NCI-H446 treated with DMSO at 0.1 percent for 48 hours (cell line): Measurements from ENCODE around the gene OR52B2.

Experiments used
- DNase-seq: peaks from one replicate; lab custom pipeline; 2025; lab: John Stamatoyannopoulos, UW

The OR52B2 gene

GRCh38 chr11:6170226-6170625 is at the start of gene OR52B2:
TSS of gene OR52B2 (minus strand) at chr11:6170326. CDS start at chr11:6170326, 0 bp downstream.
- DNase-seq, result no peak

DNA sequence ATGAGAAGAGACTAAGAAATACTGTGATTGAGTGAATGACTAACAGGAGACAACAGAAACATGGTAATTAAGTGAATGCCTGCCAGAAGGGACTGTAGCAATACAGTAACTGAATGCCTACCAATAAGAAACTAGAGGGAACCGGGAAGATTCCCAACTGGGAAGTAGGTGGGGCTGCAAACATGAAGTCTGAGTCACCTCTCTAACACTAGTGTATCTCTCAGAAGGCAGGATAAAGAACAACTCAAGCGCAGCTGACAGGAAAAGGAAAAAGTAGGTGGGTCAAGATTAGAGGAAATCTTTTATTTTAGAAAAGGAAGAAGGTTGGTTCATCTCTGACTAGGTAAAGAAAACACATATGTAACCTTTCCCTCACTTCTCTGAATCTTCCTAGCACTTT is 49.2 kb upstream of the OR52B2 start:
- DNase-seq, result no peak

GRCh38 chr11:6217722-6218121 is 47.6 kb upstream of the OR52B2 start:
- DNase-seq, result no peak

- no peak for DNase-seq
Observed at GRCh38 chr11:6216501-6216900, 46.4 kb upstream of the OR52B2 start.

DNA sequence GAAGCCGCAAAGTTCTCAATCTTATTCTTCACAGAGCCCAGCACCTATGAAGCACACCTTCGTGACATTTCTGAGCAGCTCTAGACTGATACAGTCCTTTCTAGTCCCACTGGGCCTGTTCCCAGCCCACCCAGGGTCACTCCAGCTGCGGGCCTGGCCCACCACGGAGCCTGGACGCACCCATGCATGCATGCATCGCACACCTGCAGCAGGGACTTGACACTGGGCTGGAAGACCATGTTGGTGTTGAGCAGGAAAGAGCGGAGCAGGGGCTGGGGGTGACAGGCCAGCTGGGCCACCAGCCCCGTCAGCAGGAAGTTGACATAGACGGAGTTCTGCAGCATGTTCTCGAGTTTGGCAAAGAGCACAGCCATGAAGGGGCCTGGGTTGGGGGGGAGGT is 44.4 kb upstream of the OR52B2 start:
- no peak for DNase-seq

DNA sequence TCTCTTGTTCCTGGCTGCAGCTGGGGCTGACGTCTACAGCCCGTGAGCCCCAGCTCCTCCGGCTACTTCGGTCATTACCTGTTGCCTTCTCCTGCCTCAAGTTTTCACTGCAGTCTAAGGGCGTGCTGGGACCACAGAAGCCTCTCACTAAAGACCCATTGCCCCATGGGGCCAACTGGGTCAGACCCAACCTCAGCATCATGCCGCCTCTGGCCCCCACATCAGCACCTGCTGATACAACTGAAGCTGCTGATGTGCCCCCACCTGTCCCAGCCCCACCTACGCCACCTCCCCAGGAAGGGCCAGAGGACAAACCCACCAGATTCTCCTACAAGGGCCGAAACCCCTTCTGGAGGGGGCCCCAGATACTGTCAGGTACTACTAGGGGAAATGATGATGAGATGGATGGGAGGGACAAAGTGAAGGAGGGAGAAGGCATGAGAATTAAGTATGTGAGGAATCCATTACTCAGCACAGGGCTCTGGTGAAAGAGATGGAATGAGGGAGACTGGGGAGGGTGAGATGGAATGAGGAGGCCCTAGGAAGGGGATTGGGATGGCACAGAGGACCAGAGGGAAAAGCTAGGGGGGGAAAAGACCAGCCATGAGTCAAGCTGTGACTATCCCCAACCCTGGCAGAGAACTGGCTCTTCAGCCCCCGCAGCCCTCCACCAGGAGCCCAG is 40.3 kb upstream of the OR52B2 start:
- DNase-seq, result no peak

DNA sequence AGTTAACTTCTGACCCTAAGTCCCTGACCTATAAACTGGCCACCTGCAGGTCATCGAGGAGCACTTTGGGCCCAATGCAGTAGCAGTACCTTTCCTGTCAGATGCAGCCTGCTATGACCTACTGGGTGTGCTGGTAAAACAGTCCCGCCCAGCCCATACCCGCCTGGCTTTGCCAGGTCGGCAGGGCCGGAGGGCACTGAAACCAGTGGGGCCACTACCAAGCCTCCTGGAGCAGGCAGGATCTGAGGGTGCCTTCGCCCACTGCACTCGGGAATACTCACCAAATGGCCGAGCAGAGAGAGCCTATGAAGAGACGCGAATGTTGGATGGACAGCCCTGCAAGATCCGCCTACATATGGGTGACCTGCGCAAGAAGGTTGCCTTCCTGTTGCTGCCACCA is 39.7 kb upstream of the OR52B2 start:
- DNase-seq, result no peak

- no peak for DNase-seq
Observed at GRCh38 chr11:6206456-6207180, 36.5 kb upstream of the OR52B2 start.

DNA sequence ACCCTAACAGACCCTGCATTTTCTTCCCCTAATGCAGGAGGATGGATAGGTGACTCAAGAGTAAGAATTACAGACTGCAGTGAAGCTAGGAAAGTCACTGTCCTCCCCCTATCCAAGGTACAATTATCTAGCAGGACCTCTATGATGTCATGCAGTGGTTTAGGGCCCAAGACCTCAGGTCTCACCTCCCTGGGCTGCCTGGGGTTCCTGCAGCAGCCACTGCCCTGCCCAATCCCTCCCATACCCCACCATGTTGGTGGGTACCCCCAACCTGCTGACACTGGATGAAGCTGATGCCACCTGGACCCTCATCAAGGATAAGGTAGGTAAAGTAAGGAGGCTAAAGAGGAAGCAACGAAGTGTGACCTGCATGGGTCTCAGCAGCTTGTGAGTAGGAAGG is 35.2 kb upstream of the OR52B2 start, which contains the start of gene C11orf42:
Gene C11orf42, plus strand, starts transcription at position 192 of the 400 bp plus-strand sequence. Its CDS starts 59 bp downstream, at position 251.
- no peak for DNase-seq

GRCh38 chr11:6204706-6205105 is 34.6 kb upstream of the OR52B2 start:
- no peak for DNase-seq

GRCh38 chr11:6203327-6203726 is 33.2 kb upstream of the OR52B2 start:
- DNase-seq, result no peak

DNA sequence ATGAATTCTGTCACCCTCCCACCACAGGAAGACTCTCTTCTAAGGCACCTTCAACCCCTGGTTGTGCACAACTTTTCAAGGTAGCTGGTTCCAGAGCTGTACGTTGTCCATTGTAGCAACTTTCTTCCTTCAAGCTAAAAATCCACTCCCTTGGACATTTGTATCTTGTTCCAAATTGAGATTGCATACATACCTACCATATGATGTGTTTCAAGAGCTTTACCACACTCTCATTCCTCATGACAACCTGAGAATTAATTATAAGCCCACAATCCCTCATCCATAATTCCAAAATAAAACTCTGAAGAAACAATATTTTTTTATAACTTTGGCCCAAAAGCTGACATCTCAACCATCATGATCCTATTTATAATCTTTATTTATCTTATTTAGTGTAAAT is 31.9 kb upstream of the OR52B2 start:
- no peak for DNase-seq

DNA sequence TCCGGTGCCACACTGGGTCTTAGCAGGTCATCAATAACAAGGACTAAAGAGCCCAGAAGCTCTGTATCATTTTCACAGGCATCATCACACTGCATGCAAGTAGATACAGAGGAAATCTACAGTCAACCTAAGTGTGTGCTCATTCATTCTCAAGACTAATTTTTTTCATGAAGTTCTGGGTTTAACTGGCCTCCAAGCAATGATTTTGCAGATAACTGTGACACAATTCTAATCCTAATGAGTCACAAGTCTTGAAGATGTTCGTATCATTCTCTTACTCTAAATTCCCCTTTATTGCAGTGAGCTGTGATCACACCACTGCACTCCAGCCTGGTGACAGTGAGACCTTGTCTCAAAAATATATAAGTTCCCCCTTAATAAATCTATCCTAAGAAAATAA is 31.4 kb upstream of the OR52B2 start:
- no peak for DNase-seq

DNA sequence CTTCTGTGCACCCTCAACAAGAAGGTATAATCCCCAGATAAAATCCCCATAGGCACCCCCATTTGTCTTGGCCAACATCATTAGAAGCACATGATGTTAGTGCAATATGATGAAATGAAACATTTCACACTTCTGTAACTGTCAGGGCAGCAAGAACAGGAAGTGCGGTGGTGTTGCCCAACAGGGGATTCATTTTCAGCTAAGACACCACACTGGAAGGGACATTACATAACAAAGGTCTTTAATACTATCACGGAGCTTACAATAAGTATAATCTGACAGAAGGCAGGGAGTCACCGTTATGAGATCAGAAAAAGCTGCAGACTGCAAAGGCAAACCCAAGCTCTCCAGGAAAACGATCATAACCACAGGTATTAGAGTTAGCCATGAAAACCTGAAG is 30.8 kb upstream of the OR52B2 start:
- no peak for DNase-seq

DNA sequence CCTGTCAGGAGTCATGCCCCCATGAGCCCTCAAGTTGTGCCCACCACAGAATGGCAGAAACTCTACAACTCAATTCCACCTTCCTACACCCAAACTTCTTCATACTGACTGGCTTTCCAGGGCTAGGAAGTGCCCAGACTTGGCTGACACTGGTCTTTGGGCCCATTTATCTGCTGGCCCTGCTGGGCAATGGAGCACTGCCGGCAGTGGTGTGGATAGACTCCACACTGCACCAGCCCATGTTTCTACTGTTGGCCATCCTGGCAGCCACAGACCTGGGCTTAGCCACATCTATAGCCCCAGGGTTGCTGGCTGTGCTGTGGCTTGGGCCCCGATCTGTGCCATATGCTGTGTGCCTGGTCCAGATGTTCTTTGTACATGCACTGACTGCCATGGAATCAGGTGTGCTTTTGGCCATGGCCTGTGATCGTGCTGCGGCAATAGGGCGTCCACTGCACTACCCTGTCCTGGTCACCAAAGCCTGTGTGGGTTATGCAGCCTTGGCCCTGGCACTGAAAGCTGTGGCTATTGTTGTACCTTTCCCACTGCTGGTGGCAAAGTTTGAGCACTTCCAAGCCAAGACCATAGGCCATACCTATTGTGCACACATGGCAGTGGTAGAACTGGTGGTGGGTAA is 29.2 kb upstream of the OR52B2 start, which contains the start of gene OR52W1:
Gene OR52W1, plus strand, starts transcription at position 51 of the 637 bp plus-strand sequence. Its CDS starts 0 bp downstream, at position 51.
- no peak for DNase-seq

- DNase-seq, result no peak
Observed at GRCh38 chr11:6197466-6198200, 27.5 kb upstream of the OR52B2 start.

DNA sequence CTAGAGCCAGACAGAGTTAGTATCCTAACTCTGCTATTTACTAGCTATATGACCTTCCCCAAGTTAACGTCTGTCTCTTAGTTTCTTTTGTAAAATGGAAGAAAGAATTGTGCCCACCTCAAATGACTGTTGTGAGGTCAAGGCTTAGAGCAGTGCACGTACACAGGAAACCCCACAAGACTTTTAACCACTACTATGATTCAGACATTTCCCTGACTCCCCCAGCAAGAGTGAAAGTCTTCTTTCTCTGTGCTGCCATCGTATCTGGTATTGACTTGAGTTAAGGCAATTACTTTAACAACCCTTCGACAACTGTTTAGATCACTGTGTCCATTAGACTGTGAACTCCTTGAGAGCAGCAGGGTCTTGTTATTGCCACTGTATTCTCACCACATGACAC is 26.3 kb upstream of the OR52B2 start:
- no peak for DNase-seq

DNA sequence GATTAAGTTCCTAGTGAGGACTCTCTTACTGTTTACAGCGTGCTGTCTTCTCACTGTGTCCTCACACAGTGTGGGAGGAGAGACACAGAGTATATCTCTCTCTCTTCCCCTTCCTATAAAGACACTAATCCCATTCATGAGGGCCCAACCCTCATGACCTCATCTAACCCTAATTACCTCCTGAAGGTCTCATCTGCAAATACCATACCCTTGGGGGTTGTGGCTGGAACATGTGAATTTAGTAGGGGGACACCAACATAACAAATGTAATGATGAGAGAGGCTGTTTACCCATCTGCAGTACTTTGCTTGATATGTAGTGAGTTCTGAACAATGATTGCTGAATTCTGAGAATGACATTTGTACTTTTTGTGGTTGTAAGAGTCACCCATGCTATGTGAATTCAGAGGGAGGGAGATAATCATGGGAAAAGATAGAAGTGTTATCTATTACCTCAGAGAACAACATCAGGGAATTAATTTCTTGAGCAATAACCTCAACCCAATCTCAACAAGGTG is 24.0 kb upstream of the OR52B2 start:
- no peak for DNase-seq

- DNase-seq, result no peak
Observed at GRCh38 chr11:6191742-6192141, 21.6 kb upstream of the OR52B2 start.

DNA sequence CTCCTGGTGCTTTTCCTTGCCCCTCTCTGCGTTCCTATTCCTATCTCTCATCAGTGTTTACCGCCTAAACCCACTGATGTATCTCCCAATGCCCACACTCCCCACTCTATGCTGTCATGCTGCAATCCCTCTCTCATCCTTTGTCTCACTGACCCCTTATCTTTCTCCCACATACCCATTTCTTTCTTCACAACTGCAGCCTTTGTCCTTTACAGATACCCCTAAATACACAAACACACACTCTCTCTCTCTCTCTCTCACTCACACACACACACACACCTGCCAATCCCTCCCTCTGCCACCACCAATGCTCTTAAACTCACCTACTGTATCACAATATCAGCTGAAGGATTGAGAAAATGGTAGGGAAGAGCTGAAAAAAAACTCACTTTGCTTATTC is 5.3 kb upstream of the OR52B2 start:
- DNase-seq, result no peak

GRCh38 chr11:6156628-6157359 is 13.3 kb downstream of the OR52B2 start:
- no peak for DNase-seq
